Hepatocyte (in vitro differentiated cells): ENCODE data around the gene KANK4.

Experiments used
- EZH2 ChIP-seq: fragments of 200-600 bp; sonication (generic); IDR thresholded peaks from 2 replicates; pipeline ENCODE4 v1.6.1; 2016; ENCODE audit warnings: antibody characterized with exemption, mild to moderate bottlenecking, borderline replicate concordance
- EZH2phosphoT487 ChIP-seq: fragments of 200-600 bp; sonication (generic); IDR thresholded peaks from one replicate; pipeline ENCODE4 v1.6.1; 2018; ENCODE audit warnings: antibody characterized with exemption, mild to moderate bottlenecking, low read depth, moderate library complexity; ENCODE audit not compliant: unreplicated experiment, severe bottlenecking
- TF ChIP-seq, protein P1 (sequence below): fragments of 200-600 bp; sonication (generic); IDR thresholded peaks from 2 replicates; pipeline ENCODE4 v1.5.1; 2016; ENCODE audit warnings: antibody characterized with exemption, mild to moderate bottlenecking; ENCODE audit not compliant: poor library complexity

- TF ChIP-seq, protein P1, sequence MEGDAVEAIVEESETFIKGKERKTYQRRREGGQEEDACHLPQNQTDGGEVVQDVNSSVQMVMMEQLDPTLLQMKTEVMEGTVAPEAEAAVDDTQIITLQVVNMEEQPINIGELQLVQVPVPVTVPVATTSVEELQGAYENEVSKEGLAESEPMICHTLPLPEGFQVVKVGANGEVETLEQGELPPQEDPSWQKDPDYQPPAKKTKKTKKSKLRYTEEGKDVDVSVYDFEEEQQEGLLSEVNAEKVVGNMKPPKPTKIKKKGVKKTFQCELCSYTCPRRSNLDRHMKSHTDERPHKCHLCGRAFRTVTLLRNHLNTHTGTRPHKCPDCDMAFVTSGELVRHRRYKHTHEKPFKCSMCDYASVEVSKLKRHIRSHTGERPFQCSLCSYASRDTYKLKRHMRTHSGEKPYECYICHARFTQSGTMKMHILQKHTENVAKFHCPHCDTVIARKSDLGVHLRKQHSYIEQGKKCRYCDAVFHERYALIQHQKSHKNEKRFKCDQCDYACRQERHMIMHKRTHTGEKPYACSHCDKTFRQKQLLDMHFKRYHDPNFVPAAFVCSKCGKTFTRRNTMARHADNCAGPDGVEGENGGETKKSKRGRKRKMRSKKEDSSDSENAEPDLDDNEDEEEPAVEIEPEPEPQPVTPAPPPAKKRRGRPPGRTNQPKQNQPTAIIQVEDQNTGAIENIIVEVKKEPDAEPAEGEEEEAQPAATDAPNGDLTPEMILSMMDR: no peak
- no peak for TF ChIP-seq EZH2
- no peak for TF ChIP-seq EZH2phosphoT487
These were observed 3.1 kb downstream of the KANK4 start for GRCh38 chr1:62316135-62316534.
